ENCODE results near the gene LRRC46.

DNA sequence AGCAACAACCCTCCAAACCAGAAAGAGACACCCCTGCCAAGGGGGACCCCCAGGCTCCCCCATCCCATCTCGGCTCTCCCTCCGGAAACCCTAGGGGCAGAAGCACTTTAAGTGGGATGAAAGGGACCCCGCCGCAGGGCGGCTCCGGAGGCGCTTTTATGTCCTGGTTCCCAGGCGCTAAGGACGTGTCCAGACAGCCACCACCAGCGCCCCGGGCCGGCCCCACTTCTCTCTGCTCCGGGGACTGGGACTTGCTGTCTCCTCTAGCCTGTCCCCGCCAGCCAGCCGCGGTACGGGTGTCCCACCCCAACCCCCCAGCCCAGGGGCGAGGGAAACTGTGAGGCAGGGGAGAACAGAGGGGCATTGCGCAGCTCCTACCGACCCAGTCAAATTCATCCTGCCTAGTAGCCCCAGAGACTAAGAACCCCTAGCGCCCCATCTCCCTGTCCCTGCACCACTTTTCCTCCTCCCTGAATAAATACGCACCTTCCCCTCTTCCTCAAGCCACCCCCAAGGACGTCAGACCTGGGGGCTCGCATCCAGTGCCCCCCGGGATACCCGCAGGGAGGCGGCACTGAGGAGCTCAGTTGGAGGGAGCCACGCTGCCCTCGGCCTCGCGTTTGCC is 15.4 kb downstream of the LRRC46 start:
- TF ChIP-seq CTCF (IDR thresholded peaks at IDR 0.05) (no peak), POLR2AphosphoS5 (IDR thresholded peaks at IDR 0.05) (no peak)

Measured in esophagus muscularis mucosa (tissue), 3 donors.